T-helper 1 cell treated with Interleukin-12 subunit alpha and Interleukin-12 subunit beta and Interleukin-4 antibody, amounts not matched to agents 30 μg/mL and 1 μg/mL, for 36 hours (primary cell): ENCODE results near the gene KRT31.
"Not testable (repeated sequence)": the region's sequence is repeated elsewhere in the genome, so short reads cannot be mapped to it uniquely, and the experiment has no call there.

Source experiments
- H3K27ac Mint-ChIP-seq: one replicate; pipeline ENCODE4 v1.8.0; 2021; ENCODE audit warnings: mild to moderate bottlenecking, mixed read lengths
- H3K27me3 Mint-ChIP-seq: one replicate; pipeline ENCODE4 v1.8.0; 2021; ENCODE audit warnings: low read depth, mixed read lengths
- H3K36me3 Mint-ChIP-seq: one replicate; pipeline ENCODE4 v1.8.0; 2021; ENCODE audit warnings: low read depth, mixed read lengths
- H3K4me1 Mint-ChIP-seq: one replicate; pipeline ENCODE4 v1.8.0; 2021; ENCODE audit warnings: low read depth, mixed read lengths
- H3K4me3 Mint-ChIP-seq: one replicate; pipeline ENCODE4 v1.8.0; 2021; ENCODE audit warnings: mild to moderate bottlenecking, moderate library complexity, mixed read lengths
- H3K9me3 Mint-ChIP-seq: one replicate; pipeline ENCODE4 v1.8.0; 2021; ENCODE audit warnings: mixed read lengths

Gene KRT31

GRCh38 chr17:41352597-41353366 lies 44.6 kb downstream of the KRT31 start:
- no peaks in the 10 kb centered on the region for H3K36me3 Mint-ChIP-seq
- peaks cover 3% of the 10 kb centered on the region for H3K4me1 Mint-ChIP-seq
- no peaks in the 10 kb centered on the region for H3K9me3 Mint-ChIP-seq
- no peak overlapping the region for H3K27ac Mint-ChIP-seq
- H3K4me3 Mint-ChIP-seq, result no peak overlapping the region
- H3K27me3 Mint-ChIP-seq, result peaks cover 35% of the 10 kb centered on the region

GRCh38 chr17:41351177-41351576 lies 46.2 kb downstream of the KRT31 start:
- no peaks in the 10 kb centered on the region for H3K36me3 Mint-ChIP-seq
- peaks cover 33% of the 10 kb centered on the region for H3K27me3 Mint-ChIP-seq
- H3K4me1 Mint-ChIP-seq, result peaks cover 3% of the 10 kb centered on the region
- H3K9me3 Mint-ChIP-seq, result no peaks in the 10 kb centered on the region
- no peak overlapping the region for H3K4me3 Mint-ChIP-seq
- no peak overlapping the region for H3K27ac Mint-ChIP-seq

GRCh38 chr17:41350381-41350878 lies 47.0 kb downstream of the KRT31 start, which contains the start of gene KRT33A:
TSS of gene KRT33A (minus strand) at chr17:41350828. CDS start at chr17:41350767, 61 bp downstream.
- not testable (repeated sequence) for H3K4me3 Mint-ChIP-seq, H3K27ac Mint-ChIP-seq, H3K9me3 Mint-ChIP-seq, H3K4me1 Mint-ChIP-seq, H3K36me3 Mint-ChIP-seq
- peaks cover 31% of the 10 kb centered on the region for H3K27me3 Mint-ChIP-seq

GRCh38 chr17:41347869-41348760 lies 49.3 kb downstream of the KRT31 start:
- no peak overlapping the region for H3K27ac Mint-ChIP-seq
- peaks cover 2% of the 10 kb centered on the region for H3K36me3 Mint-ChIP-seq
- H3K9me3 Mint-ChIP-seq, result peaks cover 5% of the 10 kb centered on the region
- H3K27me3 Mint-ChIP-seq, result peaks cover 31% of the 10 kb centered on the region
- peaks cover 3% of the 10 kb centered on the region for H3K4me1 Mint-ChIP-seq
- H3K4me3 Mint-ChIP-seq, result no peak overlapping the region

GRCh38 chr17:41346421-41346820 lies 51.0 kb downstream of the KRT31 start:
- Mint-ChIP-seq H3K27me3 (peaks cover 26% of the 10 kb centered on the region), H3K9me3 (peaks cover 17% of the 10 kb centered on the region)
- not testable (repeated sequence) for H3K4me1 Mint-ChIP-seq, H3K4me3 Mint-ChIP-seq, H3K36me3 Mint-ChIP-seq, H3K27ac Mint-ChIP-seq

- H3K27me3 Mint-ChIP-seq, result peaks cover 26% of the 10 kb centered on the region
- no peak overlapping the region for H3K4me3 Mint-ChIP-seq
- peaks cover 10% of the 10 kb centered on the region for H3K4me1 Mint-ChIP-seq
- peaks cover 6% of the 10 kb centered on the region for H3K36me3 Mint-ChIP-seq
- no peak overlapping the region for H3K27ac Mint-ChIP-seq
- H3K9me3 Mint-ChIP-seq, result peaks cover 17% of the 10 kb centered on the region
Measured at GRCh38 chr17:41345992-41346391, 51.4 kb downstream of the KRT31 start.
